GM21381 (cell line): ENCODE results near the gene FOSL2.

Experiments used
- ATAC-seq: cut with Tn5 transposase; IDR thresholded peaks from one replicate; pipeline ENCODE4 v1.9.1; 2021; ENCODE audit warnings: mild to moderate bottlenecking, moderate library complexity; ENCODE audit not compliant: unreplicated experiment

The FOSL2 gene

DNA sequence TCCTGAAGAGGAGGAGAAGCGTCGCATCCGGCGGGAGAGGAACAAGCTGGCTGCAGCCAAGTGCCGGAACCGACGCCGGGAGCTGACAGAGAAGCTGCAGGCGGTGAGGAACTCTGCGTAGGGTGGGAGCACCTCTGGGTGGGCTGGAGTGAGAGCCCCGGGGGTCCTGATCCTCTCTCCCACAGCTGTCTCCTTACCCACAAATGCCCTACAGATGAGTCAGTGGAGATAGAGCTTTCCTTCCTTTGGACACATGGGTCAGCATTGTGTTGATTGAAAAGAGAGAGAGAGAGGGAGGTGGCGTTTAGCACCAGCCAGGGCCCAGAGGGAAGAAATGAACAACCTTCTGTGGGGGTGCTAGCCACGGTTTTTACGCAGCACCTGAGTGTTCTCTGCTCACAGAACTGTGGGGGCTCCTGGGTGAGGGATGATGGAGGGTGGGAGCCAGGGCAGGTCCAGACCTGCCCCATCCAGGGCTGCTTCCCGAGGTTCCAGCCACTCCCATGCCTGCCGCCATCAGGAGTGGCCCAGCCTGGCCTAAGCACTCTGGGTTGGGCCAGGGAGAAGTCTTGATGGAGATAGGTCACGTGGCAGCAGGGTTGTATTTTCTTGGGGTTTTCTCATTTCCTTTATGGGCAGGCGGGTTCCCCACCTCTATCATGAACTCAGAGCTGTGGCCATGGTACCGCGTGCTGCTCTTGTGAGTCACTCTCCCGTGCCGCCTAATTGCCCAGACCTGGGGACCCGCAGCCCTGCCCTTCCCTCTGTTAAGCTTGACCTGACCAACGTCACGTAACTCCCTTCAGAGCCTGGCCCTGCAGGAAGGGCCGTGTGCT, 16.3 kb downstream of the FOSL2 start:
- no peak for ATAC-seq

DNA sequence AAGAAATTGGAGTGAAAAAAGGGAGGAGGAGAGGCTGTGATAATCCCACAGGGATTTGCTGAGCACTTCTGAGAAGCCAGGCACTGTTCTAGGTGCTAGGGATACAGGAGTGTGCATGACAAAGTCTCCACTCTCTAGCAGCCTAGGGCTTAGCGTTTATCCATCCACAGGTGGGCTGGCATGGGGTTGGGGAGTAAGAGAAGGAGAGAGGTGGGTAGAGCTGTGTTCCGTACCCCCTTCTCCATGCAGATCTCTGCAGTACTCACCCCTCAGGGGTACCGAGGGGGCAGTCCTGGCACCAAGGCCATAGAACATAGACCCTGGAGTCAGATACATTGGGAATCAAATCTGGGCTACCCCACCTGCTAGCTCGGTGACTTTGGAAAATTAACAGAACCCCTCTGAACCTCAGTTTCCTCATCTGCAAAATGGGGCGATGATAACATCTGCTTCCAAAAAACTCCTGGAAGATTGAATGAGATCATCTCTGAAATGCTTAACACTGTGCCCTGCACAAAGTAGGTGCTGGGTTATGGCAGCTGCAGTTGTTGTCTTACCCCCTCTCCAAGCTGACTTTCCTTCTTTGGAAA, 18.6 kb downstream of the FOSL2 start:
- no peak for ATAC-seq

DNA sequence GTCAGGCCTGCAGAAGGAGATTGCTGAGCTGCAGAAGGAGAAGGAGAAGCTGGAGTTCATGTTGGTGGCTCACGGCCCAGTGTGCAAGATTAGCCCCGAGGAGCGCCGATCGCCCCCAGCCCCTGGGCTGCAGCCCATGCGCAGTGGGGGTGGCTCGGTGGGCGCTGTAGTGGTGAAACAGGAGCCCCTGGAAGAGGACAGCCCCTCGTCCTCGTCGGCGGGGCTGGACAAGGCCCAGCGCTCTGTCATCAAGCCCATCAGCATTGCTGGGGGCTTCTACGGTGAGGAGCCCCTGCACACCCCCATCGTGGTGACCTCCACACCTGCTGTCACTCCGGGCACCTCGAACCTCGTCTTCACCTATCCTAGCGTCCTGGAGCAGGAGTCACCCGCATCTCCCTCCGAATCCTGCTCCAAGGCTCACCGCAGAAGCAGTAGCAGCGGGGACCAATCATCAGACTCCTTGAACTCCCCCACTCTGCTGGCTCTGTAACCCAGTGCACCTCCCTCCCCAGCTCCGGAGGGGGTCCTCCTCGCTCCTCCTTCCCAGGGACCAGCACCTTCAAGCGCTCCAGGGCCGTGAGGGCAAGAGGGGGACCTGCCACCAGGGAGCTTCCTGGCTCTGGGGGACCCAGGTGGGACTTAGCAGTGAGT, 19.4 kb downstream of the FOSL2 start:
- no peak for ATAC-seq

DNA sequence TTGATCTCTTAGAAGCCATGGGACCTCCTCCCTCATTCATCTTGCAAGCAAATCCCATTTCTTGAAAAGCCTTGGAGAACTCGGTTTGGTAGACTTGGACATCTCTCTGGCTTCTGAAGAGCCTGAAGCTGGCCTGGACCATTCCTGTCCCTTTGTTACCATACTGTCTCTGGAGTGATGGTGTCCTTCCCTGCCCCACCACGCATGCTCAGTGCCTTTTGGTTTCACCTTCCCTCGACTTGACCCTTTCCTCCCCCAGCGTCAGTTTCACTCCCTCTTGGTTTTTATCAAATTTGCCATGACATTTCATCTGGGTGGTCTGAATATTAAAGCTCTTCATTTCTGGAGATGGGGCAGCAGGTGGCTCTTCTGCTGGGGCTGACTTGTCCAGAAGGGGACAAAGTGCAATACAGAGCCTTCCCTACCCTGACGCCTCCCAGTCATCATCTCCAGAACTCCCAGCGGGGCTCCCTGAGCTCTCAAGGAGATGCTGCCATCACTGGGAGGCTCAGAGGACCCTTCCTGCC, 20.0 kb downstream of the FOSL2 start:
- ATAC-seq = no peak

- ATAC-seq = no peak
These were observed 20.7 kb downstream of the FOSL2 start for GRCh38 chr2:28413152-28413898.

- ATAC-seq = no peak
These were observed 21.2 kb downstream of the FOSL2 start for GRCh38 chr2:28413899-28414295.

GRCh38 chr2:28414583-28414982, 21.9 kb downstream of the FOSL2 start:
- ATAC-seq = no peak

DNA sequence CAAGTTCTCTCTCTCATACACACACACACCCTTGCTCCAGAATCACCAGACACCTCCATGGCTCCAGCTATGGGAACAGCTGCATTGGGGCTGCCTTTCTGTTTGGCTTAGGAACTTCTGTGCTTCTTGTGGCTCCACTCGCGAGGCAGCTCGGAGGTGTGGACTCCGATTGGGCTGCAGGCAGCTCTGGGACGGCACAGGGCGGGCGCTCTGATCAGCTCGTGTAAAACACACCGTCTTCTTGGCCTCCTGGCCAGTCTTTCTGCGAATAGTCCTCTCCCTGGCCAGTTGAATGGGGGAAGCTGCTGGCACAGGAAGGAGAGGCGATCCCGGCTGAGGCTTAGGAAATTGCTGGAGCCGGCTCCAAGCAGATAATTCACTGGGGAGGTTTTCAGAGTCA, 22.4 kb downstream of the FOSL2 start:
- no peak for ATAC-seq

- no peak for ATAC-seq
These were observed 23.1 kb downstream of the FOSL2 start for GRCh38 chr2:28415715-28416114.

GRCh38 chr2:28419003-28419402, 26.3 kb downstream of the FOSL2 start:
- no peak for ATAC-seq

DNA sequence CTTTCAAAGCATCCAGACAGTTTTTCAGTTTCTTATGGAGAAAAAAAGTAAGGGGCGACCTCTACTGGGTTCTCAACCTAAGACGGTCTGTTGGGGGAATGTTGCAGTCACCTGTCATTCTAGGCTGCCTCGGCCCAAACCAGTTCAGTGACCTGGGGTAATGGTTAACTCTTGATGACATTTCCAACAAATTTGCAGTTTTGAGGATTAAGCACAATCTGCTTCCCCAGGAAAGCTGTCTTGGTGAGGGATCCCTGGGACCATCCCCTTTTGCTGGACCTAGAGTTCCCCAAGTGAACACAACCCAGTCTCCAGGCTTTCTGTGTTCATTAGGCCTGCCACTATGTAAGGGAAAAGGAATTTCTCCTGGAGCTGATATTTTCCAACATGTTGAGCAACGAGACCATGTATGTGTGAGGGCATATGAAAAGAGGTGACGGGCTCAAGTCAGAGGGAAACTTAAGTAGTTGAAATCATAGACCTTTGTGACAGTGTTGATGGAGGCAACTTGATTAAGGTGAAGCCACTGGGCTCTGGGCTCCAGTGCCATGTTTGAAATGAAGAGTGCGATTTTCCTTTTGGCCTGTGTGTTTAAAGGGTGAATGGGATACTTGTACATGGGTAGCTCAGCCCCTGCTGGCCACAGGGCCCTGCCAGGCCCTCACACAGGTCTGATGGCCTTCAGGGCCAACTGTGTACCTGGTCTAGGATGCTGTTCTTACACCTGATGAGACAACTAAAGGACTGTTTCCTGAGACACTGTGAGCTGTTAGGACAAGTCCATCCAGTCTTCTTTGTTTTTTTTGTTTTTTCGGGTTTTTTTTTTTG, 27.0 kb downstream of the FOSL2 start:
- no peak for ATAC-seq

DNA sequence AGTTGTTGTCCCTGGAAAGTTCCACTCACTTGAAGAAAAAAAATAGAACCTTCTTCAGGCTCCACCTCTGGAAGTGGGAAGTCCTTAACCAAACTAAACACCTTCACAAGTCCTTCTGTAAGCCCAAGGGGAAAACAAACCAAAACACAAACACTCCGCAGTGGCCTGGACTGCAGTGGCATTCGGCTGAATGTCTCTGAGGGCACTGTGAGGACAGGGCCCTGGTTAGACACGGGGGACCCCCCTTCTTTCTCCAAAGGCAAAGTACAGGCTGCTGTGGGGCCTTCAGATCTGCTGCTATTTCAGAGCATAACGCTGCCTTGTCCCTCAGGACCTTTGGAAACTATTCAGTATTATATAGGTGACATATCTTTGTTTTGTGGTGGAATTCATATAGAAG, 28.1 kb downstream of the FOSL2 start:
- ATAC-seq = no peak

GRCh38 chr2:28422908-28423741, 30.5 kb downstream of the FOSL2 start:
- no peak for ATAC-seq

DNA sequence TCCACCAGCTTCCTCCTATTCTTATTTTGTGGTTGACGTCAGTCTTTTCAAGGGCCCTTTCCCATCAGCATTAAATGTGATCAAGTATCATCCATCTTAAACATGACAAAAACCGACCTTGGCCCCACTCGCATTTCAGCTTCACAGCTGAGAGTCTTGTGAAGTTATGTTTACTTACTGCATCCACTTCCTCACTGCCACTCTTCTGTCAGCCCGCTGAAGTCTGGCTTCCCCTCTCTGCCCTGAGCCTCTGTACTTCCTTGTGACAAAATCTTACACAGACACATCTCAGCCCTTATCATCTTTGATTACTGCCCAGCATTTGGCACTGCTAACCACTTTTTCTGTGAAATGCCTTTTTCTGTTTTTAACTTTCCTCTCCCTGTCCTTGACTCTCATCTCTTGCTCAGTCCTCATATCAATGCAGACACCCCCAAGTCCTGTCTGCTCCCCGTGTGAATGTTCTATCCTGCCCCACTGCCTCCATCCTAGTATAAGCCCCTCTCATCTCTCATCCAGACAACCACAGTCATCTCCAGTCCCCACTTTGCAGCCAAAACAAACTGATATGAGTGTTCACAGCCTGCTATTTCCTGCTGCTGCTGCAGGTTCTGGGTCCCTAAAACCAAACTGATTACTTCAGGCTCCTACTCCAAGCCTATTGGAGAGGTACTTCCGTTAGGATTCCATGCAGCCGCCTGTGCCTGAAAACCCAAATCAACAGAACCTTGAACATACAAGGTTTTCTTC, 31.4 kb downstream of the FOSL2 start:
- no peak for ATAC-seq

DNA sequence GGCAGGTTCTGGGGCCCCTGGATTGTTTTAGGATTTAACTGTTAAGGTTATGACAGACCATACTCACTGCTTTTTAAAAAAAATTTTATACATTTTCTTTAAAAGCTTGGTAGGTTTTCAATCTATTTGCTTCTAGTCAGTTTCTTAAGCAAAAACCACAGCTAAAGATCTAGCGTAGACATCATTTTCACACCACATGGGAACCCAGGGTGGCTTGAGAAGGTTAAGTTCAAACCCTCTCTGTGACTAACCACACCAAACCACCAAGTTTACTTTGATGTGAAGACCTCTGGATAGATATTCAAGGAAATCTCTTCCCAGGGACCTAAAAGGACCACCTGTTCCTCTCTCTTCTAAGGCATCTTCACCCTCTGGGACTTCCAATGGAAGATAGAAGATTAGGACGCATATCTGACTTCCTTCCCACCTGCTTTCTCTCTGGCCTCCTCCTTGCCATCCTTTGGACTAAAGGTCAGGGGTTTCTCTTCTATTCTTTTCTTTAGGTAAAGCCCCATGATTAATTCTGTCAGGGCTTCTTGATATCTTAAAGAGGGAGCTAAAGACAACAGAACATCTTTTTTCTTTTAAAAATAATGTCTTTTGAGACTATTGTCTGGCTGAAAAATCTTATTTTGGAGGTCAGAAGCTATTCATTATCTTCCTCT, 32.3 kb downstream of the FOSL2 start:
- no peak for ATAC-seq

DNA sequence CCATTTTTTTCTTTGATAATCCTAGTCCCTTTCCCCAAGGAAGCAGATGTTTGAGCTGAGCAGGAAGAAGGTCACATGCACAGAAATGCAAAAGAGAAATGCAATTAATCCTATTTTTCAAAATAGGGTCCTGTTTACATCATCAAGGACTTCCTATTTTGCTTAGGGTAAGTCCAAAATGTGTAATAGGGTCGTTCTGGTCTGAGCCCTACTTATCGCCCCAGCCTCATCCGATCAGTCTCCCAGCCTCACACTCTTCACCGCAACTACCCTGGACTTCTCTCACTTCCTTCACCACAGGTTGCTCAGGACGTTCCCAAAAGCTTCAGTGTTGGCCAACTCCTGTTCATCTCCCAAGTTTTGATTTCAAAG, 32.8 kb downstream of the FOSL2 start:
- ATAC-seq = no peak

GRCh38 chr2:28427741-28428415, 35.2 kb downstream of the FOSL2 start:
- no peak for ATAC-seq

GRCh38 chr2:28428486-28428885, 35.8 kb downstream of the FOSL2 start:
- no peak for ATAC-seq
